Measurements from ENCODE around the gene AIF1.

DNA sequence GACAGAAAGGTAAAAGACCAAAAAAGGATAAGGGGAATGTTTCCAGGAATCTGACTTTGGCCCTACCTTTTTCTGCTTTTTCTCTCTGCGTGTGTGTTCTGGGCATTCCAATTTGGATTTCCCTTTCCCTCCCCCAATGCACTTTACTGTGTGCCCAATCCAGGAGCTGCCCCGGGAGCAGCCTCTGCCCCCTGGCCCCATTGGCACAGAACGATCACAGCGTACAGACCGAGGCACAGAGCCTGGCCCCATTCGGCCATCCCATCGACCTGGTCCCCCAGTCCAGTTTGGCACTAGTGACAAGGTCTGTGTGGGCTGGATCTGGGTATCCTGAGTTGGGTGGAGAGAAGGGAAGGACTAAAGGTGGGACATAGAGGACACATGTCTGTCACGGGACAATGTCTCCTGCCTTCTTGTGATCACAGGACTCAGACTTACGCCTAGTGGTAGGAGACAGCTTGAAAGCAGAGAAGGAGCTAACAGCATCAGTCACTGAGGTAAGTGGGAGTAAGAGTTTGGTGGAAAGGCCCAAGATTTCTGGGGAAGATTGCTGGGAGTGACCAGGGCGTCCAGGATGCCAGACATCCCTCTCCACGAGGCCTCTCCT, 20.0 kb downstream of the AIF1 start:
- TF ChIP-seq CTCF (conservative IDR thresholded peaks at IDR 0.05; ENCODE audit: low read length) (no peak), EZH2phosphoT487 (IDR thresholded peaks at IDR 0.05; ENCODE audit: borderline replicate concordance, low read depth, low read length) (no peak)

All from OCI-LY7 (cell line).